Panc1 (cell line): ENCODE data around the gene MDN1. TPM values are rescaled to one million over a fixed set of nuclear protein-coding genes. Genes with fewer than 3 reads are reported as not detected.

Experiments
- ATAC-seq: fragments of 200-7000 bp; cut with Tn5 transposase; 2 replicates; pipeline ENCODE4 v1.9.1; 2020; ENCODE audit warnings: mild to moderate bottlenecking, moderate library complexity
- BruUV-seq: library from RNA; stranded (reverse); fragments of 400-500 nt; replicated peaks from 2 replicates; lab custom pipeline; 2021; lab: Mats Ljungman, UMichigan
- CTCF ChIA-PET: fragments of 300-600 bp; sonication (Branson Sonifier 250); formaldehyde crosslinking; loops from one replicate; lab custom pipeline; 2022; ENCODE audit warnings: antibody characterized with exemption; lab: Charles Lee
- POLR2A ChIA-PET: fragments of 300-600 bp; sonication (Branson Sonifier 250); formaldehyde crosslinking; loops from one replicate; lab custom pipeline; 2022; ENCODE audit warnings: antibody characterized with exemption; lab: Charles Lee
- DNase-seq: peaks from one replicate; pipeline ENCODE4 v3.0.0-alpha.2; 2010; ENCODE audit warnings: low read depth, low spot score
- H3K27ac ChIP-seq: 2 replicates; pipeline ENCODE4 v1.5.1; 2011; ENCODE audit warnings: mild to moderate bottlenecking, low read length, inconsistent platforms
- H3K27me3 ChIP-seq: fragments of 200-500 bp; sonication (Bioruptor generic); 2 replicates; pipeline ENCODE4 v1.6.0; 2014; ENCODE audit warnings: low read length, inconsistent platforms; ENCODE audit not compliant: control insufficient read depth, insufficient read depth
- H3K36me3 ChIP-seq: fragments of 200-500 bp; sonication (Bioruptor generic); 2 replicates; pipeline ENCODE4 v1.5.1; 2014; ENCODE audit warnings: inconsistent platforms, mild to moderate bottlenecking, low read length, moderate library complexity; ENCODE audit not compliant: control insufficient read depth, insufficient read depth
- H3K4me1 ChIP-seq: 2 replicates; pipeline ENCODE4 v1.5.1; 2011; ENCODE audit warnings: inconsistent platforms, mild to moderate bottlenecking, low read length, moderate library complexity; ENCODE audit not compliant: control insufficient read depth, insufficient read depth
- H3K4me3 ChIP-seq, 2 experiments: 2 replicates each; pipeline ENCODE4 v1.5.1; 2011 to 2012; ENCODE audit warnings: low read depth in 2 of 2, low read length in 2 of 2, mild to moderate bottlenecking in 2 of 2, inconsistent platforms in 1 of 2, moderate library complexity in 1 of 2
- H3K9me3 ChIP-seq: fragments of 200-500 bp; sonication (Bioruptor generic); 2 replicates; pipeline ENCODE4 v1.5.1; 2014; ENCODE audit warnings: low read depth, mild to moderate bottlenecking, inconsistent platforms, low read length, moderate library complexity; ENCODE audit not compliant: control insufficient read depth, insufficient read depth
- POLR2AphosphoS5 ChIP-seq: IDR thresholded peaks from 2 replicates; pipeline ENCODE4 v1.6.1; 2012; ENCODE audit warnings: mild to moderate bottlenecking, low read depth, low read length, moderate library complexity
- SIN3A ChIP-seq: IDR thresholded peaks from 2 replicates; pipeline ENCODE4 v1.6.1; 2012; ENCODE audit warnings: low read depth, mild to moderate bottlenecking, low read length, moderate library complexity, borderline replicate concordance; ENCODE audit not compliant: insufficient read depth
- TCF7L2 ChIP-seq: IDR thresholded peaks from 2 replicates; pipeline ENCODE4 v1.6.1; 2011; ENCODE audit warnings: mild to moderate bottlenecking, low read depth, low read length, inconsistent platforms
- in situ Hi-C: cut with HindIII; loops from 2 replicates; pipeline ENCODE4 v1.10.0; 2016; ENCODE audit warnings: low sequenced_read_pairs, low pct_unique_long_range_greater_than_20kb
- intact Hi-C: fragments of 100-400 bp; cut with micrococcal nuclease; formaldehyde crosslinking; loops from one replicate; pipeline ENCODE4 v1.10.0; 2022; ENCODE audit not compliant: unreplicated experiment
- total RNA-seq: library from RNA; stranded (reverse); gene quantifications from one replicate; pipeline ENCODE4 v1.2.1, GENCODE V29; 2021; ENCODE audit not compliant: unreplicated experiment
- TF ChIP-seq, protein P1 (sequence below): fragments of 450-650 bp; IDR thresholded peaks from 2 replicates; pipeline ENCODE4 v1.5.1; 2017; ENCODE audit warnings: mild to moderate bottlenecking
- TF ChIP-seq, protein P2 (sequence below), 2 experiments: IDR thresholded peaks; 2 replicates each; pipeline ENCODE4 v1.6.1; 2011 to 2012; ENCODE audit warnings: low read depth in 2 of 2, control low read depth in 1 of 2, low read length in 1 of 2, mild to moderate bottlenecking in 1 of 2, moderate library complexity in 1 of 2; ENCODE audit not compliant: insufficient read depth in 1 of 2

Gene MDN1
- total RNA-seq, 1 experiment from 2014 or later = 47.8 TPM

DNA sequence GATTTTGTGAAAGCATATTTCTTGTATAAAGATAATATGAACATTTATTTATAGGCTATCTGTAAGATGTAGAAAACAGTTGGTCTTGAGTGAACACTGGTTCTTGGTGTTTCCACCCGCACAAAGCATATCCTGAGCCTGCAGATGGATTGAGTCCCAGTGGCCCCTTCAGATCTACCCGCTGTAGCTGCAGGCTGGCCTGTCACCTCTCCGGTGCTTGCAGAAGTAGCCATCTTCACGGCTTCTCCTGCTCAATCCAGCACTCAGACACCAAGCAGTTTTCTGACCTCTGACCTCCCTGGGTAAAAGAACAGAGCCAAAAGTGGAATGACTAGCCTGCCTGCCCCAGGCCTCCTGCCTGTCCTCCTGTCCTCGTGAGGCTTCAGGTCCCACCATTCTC, 203.7 kb downstream of the MDN1 start:
- ATAC-seq (no peak), DNase-seq (no peak)
- H3K27me3 ChIP-seq = no peaks in the 10 kb centered on the region
- ChIA-PET CTCF (no interaction called here), POLR2A (no interaction called here)
- no peaks in the 10 kb centered on the region for H3K9me3 ChIP-seq
- H3K4me1 ChIP-seq = no peaks in the 10 kb centered on the region
- TF ChIP-seq SIN3A = no peak
- TF ChIP-seq, protein P1, sequence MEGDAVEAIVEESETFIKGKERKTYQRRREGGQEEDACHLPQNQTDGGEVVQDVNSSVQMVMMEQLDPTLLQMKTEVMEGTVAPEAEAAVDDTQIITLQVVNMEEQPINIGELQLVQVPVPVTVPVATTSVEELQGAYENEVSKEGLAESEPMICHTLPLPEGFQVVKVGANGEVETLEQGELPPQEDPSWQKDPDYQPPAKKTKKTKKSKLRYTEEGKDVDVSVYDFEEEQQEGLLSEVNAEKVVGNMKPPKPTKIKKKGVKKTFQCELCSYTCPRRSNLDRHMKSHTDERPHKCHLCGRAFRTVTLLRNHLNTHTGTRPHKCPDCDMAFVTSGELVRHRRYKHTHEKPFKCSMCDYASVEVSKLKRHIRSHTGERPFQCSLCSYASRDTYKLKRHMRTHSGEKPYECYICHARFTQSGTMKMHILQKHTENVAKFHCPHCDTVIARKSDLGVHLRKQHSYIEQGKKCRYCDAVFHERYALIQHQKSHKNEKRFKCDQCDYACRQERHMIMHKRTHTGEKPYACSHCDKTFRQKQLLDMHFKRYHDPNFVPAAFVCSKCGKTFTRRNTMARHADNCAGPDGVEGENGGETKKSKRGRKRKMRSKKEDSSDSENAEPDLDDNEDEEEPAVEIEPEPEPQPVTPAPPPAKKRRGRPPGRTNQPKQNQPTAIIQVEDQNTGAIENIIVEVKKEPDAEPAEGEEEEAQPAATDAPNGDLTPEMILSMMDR = no peak
- no peak for TF ChIP-seq TCF7L2
- no peak for TF ChIP-seq POLR2AphosphoS5
- TF ChIP-seq, protein P2, sequence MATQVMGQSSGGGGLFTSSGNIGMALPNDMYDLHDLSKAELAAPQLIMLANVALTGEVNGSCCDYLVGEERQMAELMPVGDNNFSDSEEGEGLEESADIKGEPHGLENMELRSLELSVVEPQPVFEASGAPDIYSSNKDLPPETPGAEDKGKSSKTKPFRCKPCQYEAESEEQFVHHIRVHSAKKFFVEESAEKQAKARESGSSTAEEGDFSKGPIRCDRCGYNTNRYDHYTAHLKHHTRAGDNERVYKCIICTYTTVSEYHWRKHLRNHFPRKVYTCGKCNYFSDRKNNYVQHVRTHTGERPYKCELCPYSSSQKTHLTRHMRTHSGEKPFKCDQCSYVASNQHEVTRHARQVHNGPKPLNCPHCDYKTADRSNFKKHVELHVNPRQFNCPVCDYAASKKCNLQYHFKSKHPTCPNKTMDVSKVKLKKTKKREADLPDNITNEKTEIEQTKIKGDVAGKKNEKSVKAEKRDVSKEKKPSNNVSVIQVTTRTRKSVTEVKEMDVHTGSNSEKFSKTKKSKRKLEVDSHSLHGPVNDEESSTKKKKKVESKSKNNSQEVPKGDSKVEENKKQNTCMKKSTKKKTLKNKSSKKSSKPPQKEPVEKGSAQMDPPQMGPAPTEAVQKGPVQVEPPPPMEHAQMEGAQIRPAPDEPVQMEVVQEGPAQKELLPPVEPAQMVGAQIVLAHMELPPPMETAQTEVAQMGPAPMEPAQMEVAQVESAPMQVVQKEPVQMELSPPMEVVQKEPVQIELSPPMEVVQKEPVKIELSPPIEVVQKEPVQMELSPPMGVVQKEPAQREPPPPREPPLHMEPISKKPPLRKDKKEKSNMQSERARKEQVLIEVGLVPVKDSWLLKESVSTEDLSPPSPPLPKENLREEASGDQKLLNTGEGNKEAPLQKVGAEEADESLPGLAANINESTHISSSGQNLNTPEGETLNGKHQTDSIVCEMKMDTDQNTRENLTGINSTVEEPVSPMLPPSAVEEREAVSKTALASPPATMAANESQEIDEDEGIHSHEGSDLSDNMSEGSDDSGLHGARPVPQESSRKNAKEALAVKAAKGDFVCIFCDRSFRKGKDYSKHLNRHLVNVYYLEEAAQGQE (IDR thresholded peaks at IDR 0.05; ENCODE audit: insufficient read depth in 1 of 2, low read depth in 2 of 2, low read length in 1 of 2) = no peak
- H3K36me3 ChIP-seq = no peaks in the 10 kb centered on the region
- intact Hi-C loops (no loop called here), in situ Hi-C loops (no loop called here)
- no TSS peak for BruUV-seq
- no peak overlapping the region for H3K4me3 ChIP-seq
- H3K27ac ChIP-seq = no peak overlapping the region

DNA sequence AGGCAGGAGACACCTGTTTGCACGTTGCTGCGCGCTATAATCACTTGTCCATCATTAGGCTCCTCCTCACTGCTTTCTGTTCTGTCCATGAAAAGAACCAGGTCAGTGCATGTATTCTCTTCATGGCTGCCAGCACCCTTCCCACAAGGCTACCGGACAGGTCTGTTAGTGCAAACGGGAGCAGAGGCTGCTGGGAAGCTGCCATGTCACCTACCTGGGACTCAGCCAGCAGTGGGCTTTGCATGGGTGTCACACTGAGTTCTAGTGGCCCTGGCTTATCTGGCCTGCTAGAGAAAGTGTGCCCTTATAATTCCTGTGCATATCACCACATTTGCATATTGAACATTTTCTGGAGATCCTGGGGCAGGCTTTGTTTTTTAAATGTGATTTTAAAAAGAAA, 205.8 kb downstream of the MDN1 start:
- BruUV-seq = no TSS peak
- Histone ChIP-seq H3K9me3 (no peaks in the 10 kb centered on the region), H3K4me1 (no peaks in the 10 kb centered on the region), H3K4me3 (no peak overlapping the region), H3K27ac (no peak overlapping the region), H3K36me3 (no peaks in the 10 kb centered on the region), H3K27me3 (no peaks in the 10 kb centered on the region)
- intact Hi-C loops = no loop called here
- DNase-seq (no peak), ATAC-seq (no peak)
- CTCF ChIA-PET = no interaction called here
- no peak for TF ChIP-seq SIN3A
- TF ChIP-seq, protein P1 = no peak
- TF ChIP-seq, protein P2 (IDR thresholded peaks at IDR 0.05; ENCODE audit: insufficient read depth in 1 of 2, low read depth in 2 of 2, low read length in 1 of 2) = no peak
- no peak for TF ChIP-seq TCF7L2
- no peak for TF ChIP-seq POLR2AphosphoS5
- in situ Hi-C loops = no loop called here
- POLR2A ChIA-PET = no interaction called here
